HUES48 (cell line): ENCODE data around the gene PAPOLB.

Experiments used
- H3K27ac ChIP-seq: one replicate; pipeline ENCODE4 v1.7.0; 2013; ENCODE audit warnings: low read depth, low read length, inconsistent platforms
- H3K27me3 ChIP-seq: 2 replicates; pipeline ENCODE4 v1.6.1; 2013; ENCODE audit warnings: mild to moderate bottlenecking, low read length; ENCODE audit not compliant: control insufficient read depth, insufficient read depth
- H3K36me3 ChIP-seq: 2 replicates; pipeline ENCODE4 v1.6.1; 2013; ENCODE audit warnings: low read length; ENCODE audit not compliant: control insufficient read depth, insufficient read depth
- H3K4me1 ChIP-seq: 2 replicates; pipeline ENCODE4 v1.6.1; 2013; ENCODE audit warnings: mild to moderate bottlenecking, low read length; ENCODE audit not compliant: control insufficient read depth, insufficient read depth
- H3K4me3 ChIP-seq: 2 replicates; pipeline ENCODE4 v1.5.1; 2013; ENCODE audit warnings: mild to moderate bottlenecking, low read depth, low read length
- H3K9ac ChIP-seq: 2 replicates; pipeline ENCODE4 v1.6.1; 2013; ENCODE audit warnings: mild to moderate bottlenecking, low read depth, low read length, moderate library complexity
- H3K9me3 ChIP-seq: 2 replicates; pipeline ENCODE4 v1.6.1; 2013; ENCODE audit warnings: low read length; ENCODE audit not compliant: control insufficient read depth, insufficient read depth

Gene PAPOLB

GRCh38 chr7:4861227-4861626 lies 603 bp downstream of the PAPOLB start:
- no peaks in the 10 kb centered on the region for H3K4me1 ChIP-seq
- H3K9me3 ChIP-seq = peaks cover 12% of the 10 kb centered on the region
- H3K27ac ChIP-seq = no peak overlapping the region
- H3K9ac ChIP-seq = no peak overlapping the region
- peaks cover 44% of the 10 kb centered on the region for H3K27me3 ChIP-seq
- no peaks in the 10 kb centered on the region for H3K36me3 ChIP-seq
- peak overlapping the region; percentile 66 for H3K4me3 ChIP-seq

GRCh38 chr7:4857189-4857588 lies 4.6 kb downstream of the PAPOLB start:
- Histone ChIP-seq H3K9me3 (peaks cover 10% of the 10 kb centered on the region), H3K9ac (no peak overlapping the region), H3K4me3 (no peak overlapping the region), H3K36me3 (no peaks in the 10 kb centered on the region), H3K27me3 (peaks cover 21% of the 10 kb centered on the region), H3K4me1 (no peaks in the 10 kb centered on the region), H3K27ac (no peak overlapping the region)

GRCh38 chr7:4856336-4857057 lies 5.3 kb downstream of the PAPOLB start:
- Histone ChIP-seq H3K27ac (no peak overlapping the region), H3K9me3 (peaks cover 8% of the 10 kb centered on the region; the same call in 1 of the 2 replicates), H3K36me3 (no peaks in the 10 kb centered on the region), H3K4me1 (no peaks in the 10 kb centered on the region), H3K4me3 (no peak overlapping the region), H3K27me3 (peaks cover 19% of the 10 kb centered on the region), H3K9ac (no peak overlapping the region)

- Histone ChIP-seq H3K9ac (no peak overlapping the region), H3K27me3 (peaks cover 4% of the 10 kb centered on the region; the same call in 1 of the 2 replicates), H3K4me3 (no peak overlapping the region), H3K27ac (no peak overlapping the region), H3K4me1 (no peaks in the 10 kb centered on the region), H3K36me3 (no peaks in the 10 kb centered on the region), H3K9me3 (no peaks in the 10 kb centered on the region)
These were observed 6.9 kb downstream of the PAPOLB start for GRCh38 chr7:4854916-4855315.

GRCh38 chr7:4851459-4852422 lies 10.1 kb downstream of the PAPOLB start:
- H3K4me3 ChIP-seq = no peak overlapping the region
- H3K27ac ChIP-seq = no peak overlapping the region
- no peak overlapping the region for H3K9ac ChIP-seq
- no peaks in the 10 kb centered on the region for H3K9me3 ChIP-seq
- no peaks in the 10 kb centered on the region for H3K4me1 ChIP-seq
- no peaks in the 10 kb centered on the region for H3K27me3 ChIP-seq
- no peaks in the 10 kb centered on the region for H3K36me3 ChIP-seq

- H3K27ac ChIP-seq = no peak overlapping the region
- H3K9me3 ChIP-seq = no peaks in the 10 kb centered on the region
- no peaks in the 10 kb centered on the region for H3K27me3 ChIP-seq
- H3K4me3 ChIP-seq = no peak overlapping the region
- H3K4me1 ChIP-seq = no peaks in the 10 kb centered on the region
- no peaks in the 10 kb centered on the region for H3K36me3 ChIP-seq
- H3K9ac ChIP-seq = no peak overlapping the region
These were observed 11.5 kb downstream of the PAPOLB start for GRCh38 chr7:4850262-4850795.

- H3K27ac ChIP-seq = no peak overlapping the region
- no peaks in the 10 kb centered on the region for H3K9me3 ChIP-seq
- no peaks in the 10 kb centered on the region for H3K36me3 ChIP-seq
- H3K9ac ChIP-seq = no peak overlapping the region
- H3K4me1 ChIP-seq = no peaks in the 10 kb centered on the region
- no peaks in the 10 kb centered on the region for H3K27me3 ChIP-seq
- H3K4me3 ChIP-seq = no peak overlapping the region
These were observed 12.4 kb downstream of the PAPOLB start for GRCh38 chr7:4849390-4849789.

- H3K4me3 ChIP-seq = no peak overlapping the region
- H3K27me3 ChIP-seq = no peaks in the 10 kb centered on the region
- no peaks in the 10 kb centered on the region for H3K36me3 ChIP-seq
- no peaks in the 10 kb centered on the region for H3K4me1 ChIP-seq
- H3K27ac ChIP-seq = no peak overlapping the region
- H3K9me3 ChIP-seq = no peaks in the 10 kb centered on the region
- no peak overlapping the region for H3K9ac ChIP-seq
These were observed 16.1 kb downstream of the PAPOLB start for GRCh38 chr7:4845740-4846142.

- Histone ChIP-seq H3K4me1 (0 out of 2 replicates have a peak, but pooled peaks cover 9% of the 10 kb centered on the region), H3K9ac (no peak overlapping the region), H3K27ac (no peak overlapping the region), H3K36me3 (no peaks in the 10 kb centered on the region), H3K4me3 (no peak overlapping the region), H3K27me3 (no peaks in the 10 kb centered on the region), H3K9me3 (no peaks in the 10 kb centered on the region)
These were observed 19.3 kb downstream of the PAPOLB start for GRCh38 chr7:4842319-4843064.

- Histone ChIP-seq H3K27ac (no peak overlapping the region), H3K4me1 (0 out of 2 replicates have a peak, but pooled peaks cover 11% of the 10 kb centered on the region), H3K9me3 (no peaks in the 10 kb centered on the region), H3K27me3 (no peaks in the 10 kb centered on the region), H3K9ac (no peak overlapping the region), H3K36me3 (no peaks in the 10 kb centered on the region), H3K4me3 (no peak overlapping the region)
These were observed 20.0 kb downstream of the PAPOLB start for GRCh38 chr7:4841836-4842235.
